HG03095 (cell line): ENCODE measurements around the gene STAG3.
"Not testable (repeated sequence)": the region's sequence is repeated elsewhere in the genome, so short reads cannot be mapped to it uniquely, and the experiment has no call there.

Source experiments
- ATAC-seq: cut with Tn5 transposase; IDR thresholded peaks from one replicate; pipeline ENCODE4 v1.9.1; 2021; ENCODE audit warnings: moderate library complexity; ENCODE audit not compliant: unreplicated experiment

Gene STAG3

GRCh38 chr7:100246121-100246864, 68.6 kb downstream of the STAG3 start:
- ATAC-seq, result not testable (repeated sequence)

DNA sequence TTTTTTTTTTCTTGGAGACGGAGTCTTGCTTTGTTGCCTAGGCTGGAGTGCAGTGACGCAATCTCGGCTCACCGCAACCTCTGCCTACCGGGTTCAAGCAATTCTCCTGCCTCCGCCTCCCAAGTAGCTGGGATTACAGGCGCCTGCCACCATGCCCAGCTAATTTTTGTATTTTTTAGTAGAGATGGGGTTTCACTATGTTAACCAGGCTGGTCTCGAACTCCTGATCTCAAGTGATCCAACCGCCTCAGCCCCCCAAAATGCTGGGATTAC, 69.1 kb downstream of the STAG3 start:
- ATAC-seq, result not testable (repeated sequence)

DNA sequence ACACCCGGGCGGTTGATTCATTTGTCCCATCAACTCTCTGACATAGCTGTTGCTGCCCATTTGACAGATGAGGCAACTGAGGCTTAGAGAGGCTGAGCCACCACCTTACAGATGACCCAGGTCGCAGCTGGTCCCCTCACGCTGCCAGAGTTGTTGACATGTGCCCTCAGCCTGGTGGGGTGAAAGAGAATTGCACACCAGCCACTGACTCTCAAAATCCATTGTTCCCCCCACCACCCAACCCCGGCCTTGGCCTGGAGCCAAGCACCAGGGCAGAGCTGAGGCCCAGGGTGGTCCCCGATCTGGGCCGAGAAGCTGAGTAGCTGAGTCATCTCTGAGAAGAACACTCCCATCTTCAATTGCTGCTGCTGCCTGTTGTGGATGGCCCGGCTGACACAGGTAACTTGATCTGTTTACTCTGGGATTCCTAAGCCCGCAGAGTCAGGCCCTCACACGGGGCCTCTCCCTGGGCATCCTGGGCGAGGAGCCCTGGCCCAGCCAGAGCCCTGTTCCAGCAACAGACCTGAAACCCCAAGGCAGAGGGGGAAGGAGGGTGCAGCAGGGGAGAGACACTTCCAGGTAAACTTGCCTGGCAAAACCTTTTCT, 69.5 kb downstream of the STAG3 start:
- no peak for ATAC-seq

DNA sequence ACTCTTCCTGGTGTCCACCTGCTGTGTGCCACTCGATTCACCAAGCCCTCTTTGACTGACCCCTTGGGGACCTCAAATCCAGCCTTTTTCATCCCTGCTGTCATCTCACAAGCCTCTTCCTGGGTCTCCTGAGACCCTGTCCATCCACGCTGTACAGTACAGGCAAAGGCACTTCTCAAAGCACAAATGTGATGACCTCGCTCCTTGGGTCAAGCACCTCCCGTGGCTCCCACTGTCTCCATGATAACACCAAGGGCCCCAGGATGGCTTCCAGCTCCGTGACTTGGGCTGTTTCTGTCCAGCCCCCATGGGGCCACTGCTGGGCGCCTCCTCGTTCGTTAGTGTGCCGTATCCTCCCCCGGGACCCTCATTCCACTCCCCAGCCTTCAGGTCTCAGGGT, 70.8 kb downstream of the STAG3 start:
- no peak for ATAC-seq

DNA sequence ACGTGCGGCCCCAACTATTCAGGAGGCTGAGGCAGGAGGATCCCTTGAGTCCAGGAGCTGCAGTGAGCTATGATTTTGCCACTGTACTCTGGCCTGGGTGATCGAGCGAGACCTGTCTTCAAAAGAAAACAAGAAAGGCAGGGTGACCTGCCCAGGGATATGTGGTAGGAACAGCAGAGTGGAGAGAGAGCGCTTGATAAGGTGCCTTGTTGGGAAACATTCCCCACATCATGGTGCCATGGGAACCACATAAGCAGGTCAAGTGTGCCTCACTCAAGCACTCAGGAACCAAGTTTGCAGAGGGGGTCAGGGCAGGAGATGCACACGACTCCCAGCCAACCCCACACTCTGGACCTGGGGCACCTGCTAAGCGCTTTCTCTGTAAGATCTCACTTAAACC, 79.3 kb downstream of the STAG3 start:
- no peak for ATAC-seq

- ATAC-seq, result not testable (repeated sequence)
Measured at GRCh38 chr7:100259984-100260383, 82.3 kb downstream of the STAG3 start.

- ATAC-seq, result not testable (repeated sequence)
Measured at GRCh38 chr7:100262896-100263295, 85.2 kb downstream of the STAG3 start.
